Measurements from ENCODE around the gene RMI2. TPM values are rescaled to one million over a fixed set of nuclear protein-coding genes. Genes with fewer than 3 reads are reported as not detected.

RMI2 gene
- total RNA-seq, 1 donor from 2014 or later: 41.9 TPM

- no peaks in the 10 kb centered on the region for H3K36me3 Mint-ChIP-seq (ENCODE audit: low read depth)
- no peak for DNase-seq (ENCODE audit: low read depth, low spot score)
- H3K9me3 Mint-ChIP-seq: no peaks in the 10 kb centered on the region
- H3K27me3 Mint-ChIP-seq (ENCODE audit: low read depth): no peaks in the 10 kb centered on the region
- no peak overlapping the region for H3K27ac Mint-ChIP-seq (ENCODE audit: unreplicated experiment)
- no peak overlapping the region for H3K4me3 Mint-ChIP-seq
- TF ChIP-seq CTCF (conservative IDR thresholded peaks at IDR 0.05): no peak
- peaks cover 3% of the 10 kb centered on the region for H3K4me1 Mint-ChIP-seq
Measured at GRCh38 chr16:11400076-11400475, 54.8 kb downstream of the RMI2 start.

Small RNAs within 50 kb of the gene (microRNA-seq; reads per million reads assigned to microRNA genes)
- gene MIR548H2: not detected

Other genes with a start within 250 kb of the RMI2 start
- 1.6 and 1.7 TPM in 2 replicates for gene SOCS1, start 89.3 kb upstream of the RMI2 start, total RNA-seq
- gene TNP2, start 76.1 kb upstream of the RMI2 start, total RNA-seq: not detected in 2 replicates
- gene PRM3, start 71.8 kb upstream of the RMI2 start, total RNA-seq: not detected in 2 replicates
- gene PRM2, start 69.0 kb upstream of the RMI2 start, total RNA-seq: not detected in 2 replicates
- not detected in 2 replicates for gene PRM1, start 64.1 kb upstream of the RMI2 start, total RNA-seq
- 62.9 and 69.7 TPM in 2 replicates for gene LITAF, start 241.5 kb downstream of the RMI2 start, total RNA-seq